HTERT RPE-1 (cell line): ENCODE data around the gene FKBP4.

Experiments
- in situ Hi-C: fragments of 300-500 bp; cut with MboI; formaldehyde crosslinking; loops from 4 replicates; pipeline ENCODE4 v1.14.3; 2020; ENCODE audit warnings: low sequenced_read_pairs

The FKBP4 gene

GRCh38 chr12:2844786-2845185, 50.0 kb downstream of the FKBP4 start:
- in situ Hi-C loops, result no loop called here

- in situ Hi-C loops, result no loop called here
These were observed 50.5 kb downstream of the FKBP4 start for GRCh38 chr12:2845280-2845679.

DNA sequence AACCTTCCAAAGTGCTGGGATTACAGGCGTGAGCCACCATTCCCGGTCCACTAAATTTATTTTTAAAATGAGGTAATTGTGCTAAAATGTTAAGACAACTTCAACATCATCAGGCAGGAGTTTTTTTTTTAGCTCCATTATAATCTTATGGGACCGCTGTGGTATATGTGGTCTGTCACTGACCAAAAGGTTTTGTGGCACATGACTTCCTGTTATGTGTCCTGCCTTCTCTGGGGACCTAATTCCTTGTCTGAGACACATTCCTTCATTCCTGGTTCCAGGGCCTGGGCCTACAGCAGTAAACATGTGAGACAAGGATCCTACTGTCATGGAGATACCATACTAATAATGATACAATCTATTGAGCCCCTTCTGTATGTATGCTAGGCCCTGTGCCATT, 57.2 kb downstream of the FKBP4 start:
- in situ Hi-C loops, result no loop called here

GRCh38 chr12:2853626-2854025, 58.9 kb downstream of the FKBP4 start:
- in situ Hi-C loops, result no loop called here
